ENCODE data around the gene TASP1. TPM values are rescaled to one million over a fixed set of nuclear protein-coding genes. Genes with fewer than 3 reads are reported as not detected.

Gene TASP1
- total and polyA plus RNA-seq, 12 donors = 3.6 to 13.0 (median 9.6) TPM

GRCh38 chr20:13449868-13450434 lies 188.8 kb downstream of the TASP1 start:
- H3K27ac ChIP-seq = no peak overlapping the region
- H3K4me1 ChIP-seq (replicated peaks in 1 of 2) = no peaks in the 10 kb centered on the region
- intact Hi-C loops (cut with DNase I) = loop anchor here in 1 of 2 donors (10.0 kb wide), 1 partner anchor 95 kb away; no protein-coding TSS in a partner anchor
- H3K36me3 ChIP-seq (replicated peaks in 1 of 2) = no peaks in the 10 kb centered on the region
- no peaks in the 10 kb centered on the region for H3K9me3 ChIP-seq (replicated peaks in 1 of 3)
- 80 to 82% (median 82%) methylated on average over 3 of the region's 3 CpGs for WGBS, 4 donors
- no peaks in the 10 kb centered on the region for H3K27me3 ChIP-seq
- TF ChIP-seq CTCF (IDR thresholded peaks at IDR 0.05) (no peak), POLR2A (IDR thresholded peaks at IDR 0.05) (no peak)
- no peak for DNase-seq
- no peak overlapping the region for H3K4me3 ChIP-seq

- no peak overlapping the region for H3K27ac ChIP-seq
- intact Hi-C loops (cut with DNase I) = no loop called here
Measured at GRCh38 chr20:13447385-13448180, 191.1 kb downstream of the TASP1 start.

GRCh38 chr20:13443690-13444089 lies 195.0 kb downstream of the TASP1 start:
- DNase-seq = no peak
- Histone ChIP-seq H3K27me3 (no peaks in the 10 kb centered on the region), H3K27ac (no peak overlapping the region), H3K4me1 (replicated peaks in 1 of 2) (no peaks in the 10 kb centered on the region), H3K4me3 (no peak overlapping the region), H3K36me3 (replicated peaks in 1 of 2) (no peaks in the 10 kb centered on the region), H3K9me3 (replicated peaks in 1 of 3) (peaks cover 0 to 6% (median 0%) of the 10 kb centered on the region in 3 donors)
- intact Hi-C loops (cut with DNase I) = no loop called here
- no peak for TF ChIP-seq POLR2A (IDR thresholded peaks at IDR 0.05)
- TF ChIP-seq CTCF (IDR thresholded peaks at IDR 0.05) = no peak
- 91 to 100% (median 91%) methylated on average over 2 of the region's 2 CpGs for WGBS, 4 donors

More at GRCh38 chr20:13447385-13448180, 191.1 kb downstream of the TASP1 start:
- no peaks in the 10 kb centered on the region for H3K4me1 ChIP-seq (replicated peaks in 1 of 2)
- H3K9me3 ChIP-seq (replicated peaks in 1 of 3) = no peaks in the 10 kb centered on the region
- no peak for DNase-seq
- no peak overlapping the region for H3K4me3 ChIP-seq
- no peaks in the 10 kb centered on the region for H3K36me3 ChIP-seq (replicated peaks in 1 of 2)
- no peaks in the 10 kb centered on the region for H3K27me3 ChIP-seq
- TF ChIP-seq POLR2A (IDR thresholded peaks at IDR 0.05) = no peak
- no peak for TF ChIP-seq CTCF (IDR thresholded peaks at IDR 0.05)

- Histone ChIP-seq H3K4me3 (no peak overlapping the region), H3K27me3 (no peaks in the 10 kb centered on the region), H3K9me3 (replicated peaks in 1 of 3) (peaks cover 0 to 6% (median 0%) of the 10 kb centered on the region in 3 donors), H3K4me1 (replicated peaks in 1 of 2) (no peaks in the 10 kb centered on the region), H3K27ac (no peak overlapping the region), H3K36me3 (replicated peaks in 1 of 2) (no peaks in the 10 kb centered on the region)
- no peak for DNase-seq
- 94 to 100% (median 99%) methylated on average over 1 of the region's 1 CpG for WGBS, 4 donors
- TF ChIP-seq POLR2A (IDR thresholded peaks at IDR 0.05) (no peak), CTCF (IDR thresholded peaks at IDR 0.05) (no peak)
- intact Hi-C loops (cut with DNase I) = no loop called here
Measured at GRCh38 chr20:13442986-13443385, 195.7 kb downstream of the TASP1 start.
